Endothelial cell of umbilical vein (primary cell): ENCODE measurements around the gene ACBD6.

ENCODE experiments used
- CTCF ChIP-seq, 2 donors: IDR thresholded peaks; 1 replicate in 1 of 2; 2 replicates in 1 of 2; pipeline ENCODE4 v1.5.1; 2011; ENCODE audit warnings: low read length in 2 of 2, mild to moderate bottlenecking in 2 of 2, moderate library complexity in 2 of 2, control low read depth in 1 of 2, inconsistent platforms in 1 of 2, low read depth in 1 of 2; ENCODE audit not compliant: insufficient read depth in 1 of 2; ENCODE audit errors: extremely low read depth in 1 of 2
- EZH2 ChIP-seq: IDR thresholded peaks from 2 replicates; pipeline ENCODE4 v1.6.1; 2012; ENCODE audit warnings: borderline replicate concordance, low read depth, mild to moderate bottlenecking, moderate library complexity, low read length, inconsistent platforms; ENCODE audit not compliant: severe bottlenecking
- GATA2 ChIP-seq: IDR thresholded peaks from 2 replicates; pipeline ENCODE4 v1.7.0; 2011; ENCODE audit warnings: low read depth, mild to moderate bottlenecking, moderate library complexity, mixed read lengths, low read length; ENCODE audit not compliant: insufficient read length, insufficient read depth
- JUN ChIP-seq: IDR thresholded peaks from 2 replicates; pipeline ENCODE4 v1.6.1; 2011; ENCODE audit warnings: borderline replicate concordance, low read depth; ENCODE audit not compliant: insufficient read length, insufficient read depth
- MAX ChIP-seq: IDR thresholded peaks from 2 replicates; pipeline ENCODE4 v1.6.1; 2011; ENCODE audit not compliant: insufficient read depth, insufficient read length
- MYC ChIP-seq: IDR thresholded peaks from one replicate; pipeline ENCODE4 v1.6.1; 2011; ENCODE audit warnings: mild to moderate bottlenecking, low read depth, low read length
- POLR2A ChIP-seq: IDR thresholded peaks from 2 replicates; pipeline ENCODE4 v1.6.1; 2012; ENCODE audit warnings: low read depth, mild to moderate bottlenecking, control low read depth, low read length
- POLR2AphosphoS5 ChIP-seq: IDR thresholded peaks from 2 replicates; pipeline ENCODE4 v1.6.1; 2012; ENCODE audit warnings: low read depth, mild to moderate bottlenecking, control low read depth, low read length, moderate library complexity; ENCODE audit not compliant: insufficient read depth

- TF ChIP-seq POLR2A: no peak
- TF ChIP-seq CTCF (IDR thresholded peaks at IDR 0.05; ENCODE audit: extremely low read depth in 1 of 2, insufficient read depth in 1 of 2, low read depth in 1 of 2, low read length in 2 of 2): no peak
- TF ChIP-seq POLR2AphosphoS5: no peak
- no peak for TF ChIP-seq EZH2
- no peak for TF ChIP-seq MAX
- TF ChIP-seq MYC: no peak
- no peak for TF ChIP-seq GATA2
- TF ChIP-seq JUN: no peak
Measured at GRCh38 chr1:180535418-180535999, 33.1 kb upstream of the ACBD6 start.
